Stimulated activated CD4-positive, alpha-beta T cell treated with anti-CD3 and anti-CD28 coated beads, Interleukin-1b, Interleukin-23, amount 100 ng/mL, for 48 hours (primary cell): ENCODE data around the gene ZIC4.

Experiments used
- DNase-seq: peaks from one replicate; pipeline ENCODE4 v3.0.0-alpha.2; 2020

The ZIC4 gene

GRCh38 chr3:147417551-147418295 lies 11.4 kb upstream of the ZIC4 start:
- no peak for DNase-seq

- DNase-seq: no peak
Observed at GRCh38 chr3:147416931-147417330, 10.6 kb upstream of the ZIC4 start.

- DNase-seq: no peak
Observed at GRCh38 chr3:147415874-147416273, 9.5 kb upstream of the ZIC4 start.

GRCh38 chr3:147415286-147415685 lies 8.9 kb upstream of the ZIC4 start:
- DNase-seq: no peak

GRCh38 chr3:147414390-147415138 lies 8.2 kb upstream of the ZIC4 start:
- DNase-seq: no peak

GRCh38 chr3:147413686-147414389 lies 7.5 kb upstream of the ZIC4 start:
- no peak for DNase-seq

GRCh38 chr3:147412917-147413685 lies 6.8 kb upstream of the ZIC4 start:
- DNase-seq: no peak

GRCh38 chr3:147412261-147412916 lies 6.0 kb upstream of the ZIC4 start:
- no peak for DNase-seq

- DNase-seq: no peak
Observed at GRCh38 chr3:147411815-147412241, 5.5 kb upstream of the ZIC4 start.

- no peak for DNase-seq
Observed at GRCh38 chr3:147411238-147411814, 5.0 kb upstream of the ZIC4 start.

- DNase-seq: no peak
Observed at GRCh38 chr3:147410526-147411237, 4.3 kb upstream of the ZIC4 start.

GRCh38 chr3:147410116-147410525 lies 3.8 kb upstream of the ZIC4 start:
- DNase-seq: no peak

- no peak for DNase-seq
Observed at GRCh38 chr3:147409143-147410115, 3.1 kb upstream of the ZIC4 start, which contains the start of gene ZIC1. ZIC1 (plus strand) TSS chr3:147409365; CDS start chr3:147410113, 748 bp downstream.

- DNase-seq: no peak
Observed at GRCh38 chr3:147408188-147409100, 2.1 kb upstream of the ZIC4 start.

- DNase-seq: no peak
Observed at GRCh38 chr3:147407498-147408187, 1.3 kb upstream of the ZIC4 start.

GRCh38 chr3:147407114-147407497 lies 763 bp upstream of the ZIC4 start:
- DNase-seq: no peak

GRCh38 chr3:147405231-147406027 lies 914 bp downstream of the ZIC4 start:
- DNase-seq: no peak
